ENCODE results near the gene DCDC1.

GRCh38 chr11:30921811-30922210 lies 447.7 kb downstream of the DCDC1 start:
- TF ChIP-seq CTCF (conservative IDR thresholded peaks at IDR 0.05 in 1 of 2, IDR thresholded peaks at IDR 0.05 in 1 of 2; ENCODE audit: low read depth in 1 of 2, low read length in 2 of 2) (no peak), EZH2 (IDR thresholded peaks at IDR 0.05; ENCODE audit: low read length, missing control alignments) (no peak)
